AG20443 (cell line): ENCODE measurements around the gene MIGA2.

Source experiments
- DNase-seq: peaks from one replicate; pipeline ENCODE4 v3.0.0; 2012; ENCODE audit warnings: low spot score, mixed read lengths

Gene MIGA2

DNA sequence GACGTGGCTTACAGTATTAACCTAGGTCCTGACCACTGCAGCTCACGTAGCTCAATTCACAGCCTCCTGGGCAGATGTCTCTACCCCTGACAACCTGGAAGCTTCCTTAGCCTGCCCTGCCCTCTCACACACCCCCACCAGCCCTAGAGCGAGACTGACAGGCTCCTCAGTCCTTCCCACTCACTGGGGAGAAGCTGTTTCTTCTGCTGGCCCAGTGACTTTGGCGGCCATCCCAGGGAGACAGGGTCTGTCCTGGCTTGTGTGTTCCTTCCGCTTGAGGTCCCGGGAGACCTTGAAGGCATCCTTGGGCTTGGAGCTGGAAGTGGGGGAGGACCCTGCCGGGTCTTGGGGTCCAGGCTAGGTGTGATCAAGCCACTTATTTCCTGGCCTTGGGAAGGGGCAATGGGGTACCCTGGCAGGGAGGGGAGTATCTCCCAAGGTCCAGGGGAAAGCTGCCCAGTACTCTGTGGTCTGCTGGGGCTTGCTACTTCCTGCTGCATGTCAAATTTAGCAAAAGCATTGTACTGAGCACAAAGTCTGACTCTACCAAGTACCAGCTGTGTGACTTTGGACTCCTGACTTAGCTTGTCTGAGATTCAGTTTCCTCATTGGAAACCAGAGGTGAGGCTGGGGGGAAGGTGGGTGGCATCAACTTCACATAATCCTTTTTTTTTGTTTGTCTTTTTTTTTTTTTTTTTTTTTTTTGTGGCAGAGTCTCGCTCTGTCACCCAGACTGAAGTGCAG is 1.9 kb downstream of the MIGA2 start:
- DNase-seq = peak; percentile 2

DNA sequence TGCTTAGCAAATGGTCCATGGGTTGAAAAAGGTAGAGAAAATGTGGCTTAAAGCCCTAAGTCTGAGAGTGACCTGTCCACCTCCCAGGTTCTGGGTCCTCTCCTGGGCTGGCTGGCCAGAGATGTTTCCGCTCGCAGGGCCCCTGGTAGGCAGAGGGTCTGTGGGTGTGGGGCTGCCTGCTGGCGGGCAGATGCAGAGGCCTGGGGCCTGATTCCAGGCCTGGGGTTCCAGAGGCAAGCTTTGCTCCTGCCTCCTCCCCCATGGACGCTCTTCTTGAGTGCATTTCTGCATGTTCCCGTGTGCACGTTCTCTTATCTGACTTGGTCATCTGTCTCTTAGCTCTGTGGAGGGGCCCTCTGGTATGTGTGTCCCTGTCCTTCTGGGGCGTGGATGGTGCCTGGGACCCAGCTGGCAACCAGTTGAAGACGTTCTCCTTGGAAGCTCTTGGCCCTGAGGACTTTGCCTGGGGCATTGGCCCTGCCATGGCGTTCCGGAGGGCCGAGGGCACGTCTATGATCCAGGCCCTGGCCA is 3.8 kb downstream of the MIGA2 start:
- DNase-seq = no peak

DNA sequence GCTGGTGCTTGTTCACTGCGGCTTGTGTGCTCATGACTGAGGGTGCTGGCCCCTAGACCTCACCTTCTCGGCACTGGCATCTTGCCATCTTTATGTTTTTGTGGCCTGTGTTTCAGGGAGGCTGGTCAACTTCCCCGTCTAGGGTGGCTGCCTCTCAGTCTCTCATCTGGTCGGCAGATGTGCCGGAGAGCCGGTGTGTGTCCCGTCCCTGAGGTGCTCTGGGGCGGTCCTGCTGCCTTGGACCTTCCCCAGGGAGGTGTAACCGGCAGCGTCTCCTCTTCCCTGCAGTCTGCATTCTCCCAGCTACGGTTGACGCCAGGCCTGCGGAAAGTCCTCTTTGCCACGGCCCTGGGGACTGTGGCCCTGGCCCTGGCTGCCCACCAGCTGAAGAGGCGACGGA is 5.6 kb downstream of the MIGA2 start:
- no peak for DNase-seq

DNA sequence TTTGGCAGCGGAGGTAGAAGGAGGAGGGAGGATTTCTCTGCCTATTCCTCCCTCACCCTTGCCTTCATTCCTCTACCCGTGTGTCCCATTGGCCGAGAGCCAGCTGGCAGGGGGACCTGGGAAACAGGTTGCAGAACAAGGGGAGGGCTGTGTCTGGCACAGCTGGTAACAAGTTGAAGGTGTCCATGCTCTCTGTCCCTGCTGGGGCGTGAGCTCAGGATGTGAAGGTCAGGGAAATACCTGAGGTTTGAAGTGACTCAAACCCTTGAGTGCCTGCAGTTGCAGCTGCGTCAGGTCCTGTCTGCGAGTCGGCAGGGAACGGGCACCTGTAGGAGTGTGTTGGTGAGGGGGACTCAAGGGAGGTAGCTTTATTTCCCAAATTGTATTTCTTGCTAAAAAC is 16.2 kb downstream of the MIGA2 start:
- no peak for DNase-seq

DNA sequence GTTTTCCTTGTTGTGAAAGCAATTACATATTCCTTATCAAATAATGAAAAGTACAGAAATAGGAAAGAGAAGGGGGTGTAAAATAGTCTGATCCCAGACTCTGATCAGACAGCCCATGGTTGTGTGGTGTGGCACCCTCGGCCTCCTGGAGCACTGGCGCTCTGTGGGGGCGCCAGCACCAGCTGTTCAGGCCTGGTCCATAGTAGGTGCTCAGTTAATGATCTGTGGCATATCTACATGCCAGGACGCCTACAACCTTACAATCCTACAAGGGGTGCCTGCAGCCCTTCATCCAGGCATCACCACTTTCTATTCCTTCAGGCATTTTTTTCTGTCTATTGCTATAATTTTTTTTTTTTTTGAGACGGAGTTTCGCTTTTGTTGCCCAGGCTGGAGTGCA is 16.6 kb downstream of the MIGA2 start:
- no peak for DNase-seq

DNA sequence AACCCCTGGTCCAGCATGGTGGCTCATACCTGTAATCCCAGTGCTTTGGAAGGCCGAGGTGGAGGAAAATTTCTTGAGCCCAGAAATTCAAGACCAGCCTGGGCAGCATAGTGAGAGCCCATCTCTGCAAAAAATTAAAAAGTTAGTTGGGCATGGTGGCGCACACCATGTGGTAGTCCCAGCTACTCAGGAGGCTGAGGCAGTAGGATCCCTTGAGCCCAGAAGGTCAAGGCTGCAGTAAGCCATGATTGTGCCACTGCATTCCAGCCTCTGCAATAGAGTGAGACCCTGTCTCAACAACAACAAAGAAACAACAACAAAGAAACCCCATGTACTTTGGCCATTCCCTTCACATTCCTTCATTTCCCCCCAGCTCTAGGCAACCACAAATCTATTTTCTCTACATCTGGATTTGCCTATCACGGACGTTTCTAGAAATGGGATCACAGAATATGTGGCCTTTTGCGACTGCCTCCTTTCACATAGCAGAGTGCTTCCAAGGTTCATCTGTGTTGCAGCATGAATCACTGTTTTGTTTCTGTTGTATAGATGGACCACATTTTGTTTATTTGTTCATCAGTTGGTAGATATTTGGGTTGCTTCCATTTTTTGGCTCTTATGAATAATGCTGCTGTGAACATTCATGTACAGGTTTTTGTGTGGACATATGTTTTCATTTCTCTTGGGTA is 17.9 kb downstream of the MIGA2 start:
- no peak for DNase-seq

DNA sequence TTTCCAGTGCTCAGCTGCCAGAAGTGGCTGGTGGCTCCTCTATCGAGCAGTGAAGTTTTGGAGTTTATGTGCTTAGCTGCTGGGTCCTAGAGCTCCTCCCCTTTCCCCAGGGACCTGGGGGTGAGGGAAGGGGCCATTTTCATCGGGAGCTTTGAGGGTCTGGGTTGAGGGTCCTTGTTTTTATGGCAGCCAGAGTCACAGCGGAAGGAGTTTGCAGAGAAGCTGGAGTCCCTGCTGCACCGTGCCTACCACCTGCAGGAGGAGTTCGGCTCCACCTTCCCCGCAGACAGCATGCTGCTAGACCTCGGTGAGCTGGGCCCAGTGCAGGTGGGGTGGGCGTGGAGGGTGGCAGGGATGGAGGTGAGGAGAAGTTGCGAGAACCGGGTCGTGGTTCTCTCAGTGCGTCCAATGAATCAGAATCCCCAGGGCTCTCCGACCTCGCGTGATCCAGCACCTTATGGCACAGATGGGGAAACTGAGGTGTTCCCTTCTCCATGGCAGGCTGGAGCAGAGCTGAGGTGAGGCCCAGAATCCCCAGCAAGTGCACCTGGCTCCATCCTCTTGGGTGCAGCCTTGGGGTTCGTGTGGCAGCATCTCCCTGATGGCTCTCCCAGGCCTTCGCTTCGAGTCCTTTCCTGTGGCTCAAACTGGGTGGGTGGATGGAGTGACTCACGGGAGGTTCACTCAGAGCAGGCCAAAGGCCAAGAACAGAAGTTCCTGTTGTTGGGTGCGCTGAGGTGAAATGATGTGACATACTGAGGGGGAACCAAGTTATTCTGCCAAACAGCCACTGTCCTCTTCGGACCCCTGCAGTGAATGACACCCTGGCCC is 22.8 kb downstream of the MIGA2 start:
- DNase-seq = no peak

DNA sequence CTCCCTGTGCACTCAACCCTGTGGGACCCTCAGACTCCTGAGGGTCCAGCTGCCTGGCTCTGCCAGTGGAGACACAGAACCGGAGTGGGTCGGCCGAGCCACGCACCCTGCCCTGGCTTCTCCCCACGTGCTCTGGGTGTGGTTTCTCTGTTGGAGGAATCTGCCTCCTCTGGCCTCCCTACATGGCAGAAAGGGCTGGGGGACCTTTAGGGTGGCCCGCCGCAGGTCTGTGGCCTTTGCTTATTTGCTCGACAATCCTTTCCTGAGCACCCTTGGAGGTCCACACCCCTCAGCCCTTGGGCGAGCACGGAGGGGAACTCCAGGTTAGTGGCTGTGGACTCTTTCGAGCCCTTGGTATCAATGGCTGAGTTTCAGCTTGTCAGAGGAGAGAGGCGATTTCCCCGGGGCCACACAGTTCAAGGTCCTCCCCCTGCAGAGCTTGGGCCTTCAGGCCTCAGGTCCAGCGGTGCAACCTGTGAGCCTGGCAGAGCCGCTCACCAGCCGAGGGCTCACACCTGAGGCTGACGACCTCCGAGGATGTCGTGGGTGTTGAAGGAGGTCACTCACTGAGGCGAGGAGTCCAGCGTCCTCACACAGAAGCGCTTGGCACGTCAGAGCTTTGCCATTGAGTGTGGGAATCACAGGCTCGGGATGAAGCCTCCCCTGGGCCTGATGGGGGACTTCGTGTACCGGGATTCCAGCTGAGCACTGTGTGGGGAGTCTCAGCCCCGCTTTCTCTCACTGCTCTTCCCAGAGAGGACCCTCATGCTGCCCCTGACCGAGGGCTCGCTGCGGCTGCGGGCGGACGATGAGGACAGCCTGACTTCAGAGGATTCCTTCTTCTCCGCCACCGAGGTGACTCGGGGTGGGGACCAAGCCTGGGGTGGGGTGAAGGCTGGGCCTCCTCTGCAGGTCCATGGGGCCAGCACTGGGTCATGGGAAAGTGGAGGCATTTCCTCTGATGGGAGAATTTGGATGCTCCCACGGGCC is 23.7 kb downstream of the MIGA2 start:
- no peak for DNase-seq

DNA sequence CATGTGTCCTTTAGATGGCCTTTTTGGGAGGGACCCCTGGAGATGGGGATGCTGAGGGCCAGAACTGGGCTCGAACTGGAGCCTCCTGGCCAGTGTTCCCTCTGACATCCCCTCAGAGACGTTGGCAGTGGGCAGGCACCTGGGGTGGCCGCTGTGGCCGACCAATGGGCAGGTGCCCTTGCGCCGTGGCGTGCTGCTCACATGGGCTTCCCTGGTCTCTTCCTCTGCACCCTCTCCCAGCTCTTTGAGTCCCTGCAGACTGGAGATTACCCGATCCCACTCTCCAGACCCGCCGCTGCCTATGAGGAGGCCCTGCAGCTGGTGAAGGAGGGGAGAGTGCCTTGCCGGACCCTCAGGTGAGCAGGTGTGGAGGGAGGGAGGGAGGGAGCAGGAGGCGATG is 24.6 kb downstream of the MIGA2 start:
- DNase-seq = no peak

DNA sequence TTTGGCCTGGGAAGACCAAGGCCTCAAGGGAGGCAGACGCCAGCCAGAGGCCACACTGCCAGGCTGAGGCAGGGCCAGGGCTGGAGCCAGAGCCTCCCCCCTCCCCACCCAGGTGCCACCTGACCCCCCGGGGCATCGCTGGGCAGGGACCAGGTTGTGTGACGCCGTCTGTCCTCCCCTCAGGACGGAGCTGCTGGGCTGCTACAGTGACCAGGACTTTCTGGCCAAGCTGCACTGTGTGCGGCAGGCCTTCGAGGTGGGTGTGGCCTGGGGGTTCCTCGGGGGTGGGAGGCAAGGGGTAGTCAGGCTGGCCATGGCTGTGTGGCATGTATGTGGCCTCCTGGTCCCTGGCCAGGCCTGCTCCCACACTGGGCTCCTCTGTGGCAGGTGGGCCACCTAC is 26.6 kb downstream of the MIGA2 start:
- DNase-seq = no peak

DNA sequence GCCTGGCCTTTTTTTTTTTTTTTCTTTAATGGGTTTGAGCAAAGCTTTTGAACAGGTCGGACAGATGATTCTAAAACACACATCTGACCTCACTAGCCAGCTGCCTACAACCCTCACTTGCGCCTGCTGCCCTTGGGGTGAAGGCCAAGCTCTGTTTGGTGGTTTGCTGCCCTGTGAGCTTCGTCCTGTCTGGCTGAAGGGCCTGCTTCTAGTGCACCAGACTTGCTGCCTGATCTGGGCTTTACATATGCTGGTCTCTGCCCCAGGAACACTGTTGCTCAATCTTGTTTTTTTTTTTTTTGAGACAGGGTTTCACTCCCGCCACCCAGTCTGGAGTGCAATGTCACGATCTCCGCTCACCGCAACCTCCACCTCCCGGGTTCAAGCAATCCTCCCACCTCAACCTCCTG is 28.1 kb downstream of the MIGA2 start:
- DNase-seq = no peak

DNA sequence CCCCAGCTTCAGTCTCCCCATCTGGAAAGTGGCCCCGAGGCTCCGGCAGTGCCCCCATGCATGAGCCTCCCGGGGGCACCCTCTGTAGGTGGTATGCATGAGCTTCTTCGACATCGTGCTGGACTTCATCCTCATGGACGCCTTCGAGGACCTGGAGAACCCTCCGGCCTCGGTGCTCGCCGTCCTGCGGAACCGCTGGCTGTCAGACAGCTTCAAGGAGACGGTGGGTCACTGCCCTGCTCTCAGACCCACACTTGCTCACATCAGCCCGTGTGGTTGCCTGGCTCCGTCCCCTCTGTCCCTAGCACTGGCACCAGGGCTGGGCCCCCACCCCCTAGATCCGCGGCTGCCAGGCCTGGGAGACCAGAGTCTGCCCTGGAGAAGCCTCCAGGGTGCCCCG is 31.7 kb downstream of the MIGA2 start:
- DNase-seq = no peak

DNA sequence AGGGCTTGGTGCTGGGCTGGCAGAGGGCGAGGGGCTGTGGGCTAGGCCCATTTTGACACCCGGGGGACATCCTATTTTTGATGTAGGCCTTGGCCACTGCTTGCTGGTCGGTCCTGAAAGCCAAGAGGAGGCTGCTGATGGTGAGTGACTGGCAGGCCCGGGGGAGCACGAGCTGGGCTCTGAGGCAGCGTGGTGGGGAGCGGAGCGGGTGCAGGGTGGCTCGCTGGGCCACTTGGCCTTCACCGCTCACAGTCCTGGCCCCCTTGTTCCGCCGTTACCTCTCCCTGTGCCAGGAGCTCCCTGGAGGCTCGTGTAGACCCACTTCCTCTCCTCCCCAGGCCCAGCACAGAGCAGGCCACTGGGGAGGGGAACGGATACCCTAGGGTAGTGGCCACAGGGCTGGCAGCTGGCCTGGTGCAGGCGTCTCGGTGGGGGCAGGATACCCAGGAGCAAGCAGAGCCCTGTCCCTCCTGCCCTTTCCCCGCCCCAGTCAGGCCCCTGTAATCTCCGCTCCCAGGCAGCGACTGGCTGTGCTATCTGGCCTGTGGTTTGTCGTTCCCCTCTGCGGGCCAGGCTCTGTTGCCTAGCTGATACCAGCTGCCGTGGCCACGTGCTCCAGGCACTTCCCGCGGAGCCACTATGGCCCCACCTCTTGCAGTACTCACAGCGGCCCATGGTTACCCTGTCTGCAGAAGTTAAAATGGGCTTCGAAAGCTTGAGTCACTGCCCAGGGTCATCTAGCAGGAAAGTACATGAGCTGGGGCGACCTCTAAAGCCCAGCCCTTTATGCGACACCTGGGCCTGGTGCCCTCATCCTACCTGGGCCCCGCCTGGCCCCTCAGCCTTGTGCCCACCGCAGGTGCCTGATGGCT is 32.8 kb downstream of the MIGA2 start:
- no peak for DNase-seq

DNA sequence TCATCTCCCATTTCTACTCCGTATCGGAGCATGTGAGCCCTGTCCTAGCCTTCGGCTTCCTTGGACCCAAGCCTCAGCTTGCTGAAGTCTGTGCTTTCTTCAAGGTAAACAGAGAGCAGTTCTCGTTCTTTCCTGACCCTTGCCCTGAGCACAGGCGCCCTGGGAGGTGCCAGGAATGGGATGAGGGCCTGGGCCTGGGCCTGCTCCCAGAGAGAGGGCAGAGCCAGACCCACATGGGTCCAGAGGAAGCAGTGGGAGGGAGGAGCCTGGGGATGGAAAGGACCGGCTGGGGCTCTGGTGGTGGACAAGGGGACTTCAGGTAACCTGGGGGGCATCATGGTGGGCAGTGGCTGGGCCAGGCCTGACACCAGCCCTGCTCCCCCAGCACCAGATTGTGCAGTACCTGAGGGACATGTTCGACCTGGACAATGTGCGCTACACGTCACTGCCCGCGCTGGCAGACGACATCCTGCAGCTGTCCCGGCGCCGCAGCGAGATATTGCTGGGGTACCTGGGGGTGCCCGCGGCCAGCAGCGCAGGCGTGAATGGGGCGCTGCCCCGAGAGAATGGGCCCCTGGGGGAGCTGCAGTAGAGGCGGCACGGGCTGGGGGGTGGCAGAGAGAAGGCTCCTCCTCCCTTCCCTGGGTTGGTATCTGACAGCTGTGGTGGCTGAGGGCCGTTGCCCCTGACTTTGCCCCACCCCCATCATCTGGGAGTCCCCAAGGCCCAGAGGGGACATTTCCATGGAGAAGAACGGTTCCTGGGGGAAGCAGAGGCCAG is 33.6 kb downstream of the MIGA2 start:
- no peak for DNase-seq

DNA sequence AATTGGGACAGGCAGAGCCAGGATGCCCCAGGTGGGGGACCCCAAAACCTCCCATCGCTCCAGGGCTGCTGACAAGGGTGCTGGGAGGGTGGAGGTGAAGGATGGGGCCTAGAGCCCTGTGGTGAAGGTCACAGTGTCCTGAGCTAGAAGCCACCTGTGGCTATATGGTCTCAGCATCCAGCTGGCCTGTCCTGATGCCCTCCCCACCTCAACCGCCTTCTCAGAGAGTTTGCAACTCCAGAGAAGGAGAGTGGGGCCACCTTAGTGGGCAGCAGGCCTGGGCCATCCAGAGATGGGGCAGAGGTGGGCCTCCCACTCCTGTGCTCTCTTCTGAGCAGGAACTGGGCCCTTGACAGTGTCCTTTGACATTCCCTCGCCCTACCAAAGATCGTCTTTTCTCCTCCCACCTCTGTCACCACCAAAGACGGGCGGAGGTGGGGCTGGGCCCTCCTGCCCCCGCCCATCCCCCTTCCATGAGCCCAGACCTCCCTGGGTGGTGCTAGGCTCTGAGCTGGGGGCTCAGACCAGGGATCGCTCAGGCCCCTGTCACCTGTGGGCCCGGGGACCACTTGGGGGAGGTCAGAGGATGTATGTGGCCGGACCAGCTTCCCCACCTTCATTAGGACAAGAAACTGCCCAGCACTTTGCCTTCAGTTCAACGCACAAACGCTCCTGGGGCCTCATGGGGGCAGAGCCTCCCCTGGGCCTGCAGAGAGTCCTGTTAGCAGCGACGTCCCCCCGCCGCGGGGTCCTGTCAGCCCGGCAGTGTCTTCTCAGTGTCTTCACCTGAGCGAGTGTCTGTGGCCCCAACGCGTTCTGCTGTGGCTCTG is 34.5 kb downstream of the MIGA2 start:
- DNase-seq = no peak

DNA sequence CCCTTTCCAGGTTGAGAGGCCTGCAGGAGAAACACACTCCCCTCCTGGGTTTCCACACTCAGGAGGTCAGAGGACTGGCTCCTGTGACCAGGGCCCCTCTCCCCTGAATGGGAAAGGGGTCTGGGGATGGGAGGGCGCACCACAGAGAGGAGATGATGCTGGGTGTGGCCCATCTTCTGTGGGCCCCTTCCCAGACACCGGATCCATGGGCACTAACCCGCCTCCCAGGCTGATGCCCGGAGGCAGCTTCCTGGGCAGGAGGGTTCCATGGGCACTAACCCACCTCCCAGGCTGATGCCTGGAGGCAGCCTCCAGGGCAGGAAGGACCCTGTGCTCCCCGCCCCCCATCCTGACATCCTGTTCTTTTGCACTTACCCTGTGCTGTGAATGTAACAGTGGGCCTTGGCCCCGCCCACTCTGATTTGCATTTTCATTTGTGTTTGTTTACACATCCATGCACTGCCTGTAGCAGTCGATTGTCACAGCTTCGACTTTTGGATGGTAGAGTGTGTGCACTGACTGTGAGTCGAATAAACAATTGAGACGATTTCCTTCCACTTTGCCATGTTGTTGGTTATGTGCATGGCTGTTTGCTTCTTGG is 35.2 kb downstream of the MIGA2 start:
- DNase-seq = no peak

DNA sequence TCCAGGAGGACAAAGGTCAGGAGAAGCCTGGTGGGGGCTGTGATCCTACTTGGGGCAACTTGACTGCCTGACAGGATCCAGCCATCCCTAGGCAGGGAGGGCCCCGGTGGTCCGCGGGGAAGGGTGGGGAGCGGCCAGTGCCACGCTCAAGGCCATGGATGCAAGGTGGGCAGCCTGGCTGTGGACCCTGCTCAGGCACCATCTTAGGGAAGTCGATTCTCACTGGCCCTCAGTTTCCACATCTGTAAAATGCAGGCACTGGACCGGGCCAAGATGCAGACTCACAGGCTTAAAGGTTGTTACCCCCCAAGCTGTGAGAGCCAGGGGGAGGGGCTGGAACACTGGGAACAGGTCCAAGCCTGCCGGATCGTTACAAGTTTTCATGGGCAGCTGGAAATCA is 35.7 kb downstream of the MIGA2 start:
- DNase-seq = no peak

DNA sequence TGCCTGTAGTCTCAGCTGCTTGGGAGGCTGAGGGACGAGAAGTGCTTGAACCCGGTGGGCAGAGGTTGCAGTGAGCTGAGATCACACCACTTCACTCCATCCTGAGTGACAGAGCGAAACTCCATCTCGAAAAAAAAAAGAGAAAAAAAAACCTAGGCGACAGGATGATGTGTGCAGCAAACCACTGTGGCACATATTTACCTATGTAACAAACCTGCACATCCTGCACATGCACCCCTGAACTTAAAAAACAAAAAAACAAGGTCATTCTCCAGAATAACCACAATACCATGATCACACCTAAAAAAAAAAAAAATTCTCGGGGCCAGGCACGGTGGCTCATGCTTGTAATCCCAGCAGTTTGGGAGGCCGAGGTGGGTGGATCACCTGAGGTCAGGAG is 37.0 kb downstream of the MIGA2 start:
- no peak for DNase-seq
